ENCODE data around the gene ATXN1. TPM values are rescaled to one million over a fixed set of nuclear protein-coding genes. Genes with fewer than 3 reads are reported as not detected.

ATXN1 gene
- total and polyA plus RNA-seq, 2 of the 8 experiments (the other 6 are each of a cell fraction or from before 2014, with no cell fraction given) = 1.6 to 4.0 TPM

DNA sequence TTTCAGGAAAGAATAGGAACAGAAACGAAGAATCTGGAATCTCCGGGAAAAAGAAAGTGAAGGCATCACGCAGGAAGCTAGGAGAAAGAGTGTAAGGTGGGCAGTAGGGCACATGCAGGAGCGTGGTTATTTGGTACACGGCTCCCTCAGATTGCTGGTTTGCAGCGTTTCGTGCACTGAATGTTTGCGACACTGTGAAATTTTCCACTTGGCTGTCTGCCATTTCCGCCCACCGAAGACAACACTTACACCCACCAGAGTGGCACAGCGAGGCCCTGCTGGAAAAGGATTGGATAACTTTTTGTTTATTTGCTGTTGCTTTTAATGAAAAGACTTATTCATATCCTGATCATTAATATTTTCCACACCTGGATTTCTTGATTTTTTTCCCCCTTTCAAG, 274.6 kb downstream of the ATXN1 start (continued):
- TF ChIP-seq YY1 (IDR thresholded peaks at IDR 0.05; ENCODE audit: low read depth, low read length) = no peak
- TF ChIP-seq JUND (IDR thresholded peaks at IDR 0.05; ENCODE audit: low read length) = no peak
